Astrocyte (in vitro differentiated cells and primary cell): ENCODE results near the gene KRT6C.
"Not testable (repeated sequence)": the region's sequence is repeated elsewhere in the genome, so short reads cannot be mapped to it uniquely, and the experiment has no call there.

Experiments
- CTCF ChIP-seq: IDR thresholded peaks from 2 replicates; pipeline ENCODE4 v1.5.1; 2011; ENCODE audit warnings: low read depth, mild to moderate bottlenecking, inconsistent platforms, low read length, moderate library complexity; ENCODE audit not compliant: insufficient read depth
- EZH2 ChIP-seq: IDR thresholded peaks from 2 replicates; pipeline ENCODE4 v1.6.1; 2012; ENCODE audit warnings: mild to moderate bottlenecking, low read length, inconsistent platforms; ENCODE audit not compliant: insufficient read depth

DNA sequence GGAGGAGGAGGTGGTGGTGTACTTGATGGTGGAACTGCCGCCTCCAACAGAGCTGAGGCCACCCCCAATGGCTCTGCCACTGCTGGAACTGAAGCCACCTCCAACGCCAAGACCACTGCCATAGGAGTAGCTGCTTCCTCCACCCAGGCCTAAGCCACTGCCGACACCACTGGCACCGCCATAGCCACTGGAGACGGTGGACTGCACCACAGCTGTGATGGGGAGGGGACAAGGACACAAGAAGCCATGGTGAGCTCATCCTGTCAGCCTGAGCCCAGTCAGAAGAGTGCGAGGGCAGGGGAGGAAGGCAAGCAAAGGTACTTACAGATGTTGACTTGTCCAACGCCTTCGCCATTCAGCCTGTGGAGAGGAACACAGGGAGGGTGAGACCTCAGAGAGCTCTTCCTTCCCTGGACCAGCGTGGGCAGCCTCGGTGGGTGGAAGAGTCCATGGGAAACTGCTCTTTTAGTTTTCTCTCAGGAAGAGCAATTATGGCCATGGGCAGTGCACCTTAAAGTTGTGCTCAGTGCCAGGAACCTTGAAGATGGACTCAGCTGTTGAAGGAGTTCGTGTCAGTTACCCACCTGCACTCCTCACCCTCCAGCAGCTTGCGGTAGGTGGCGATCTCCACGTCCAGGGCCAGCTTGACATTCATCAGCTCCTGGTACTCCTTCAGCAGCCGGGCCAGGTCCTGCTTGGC lies 14.3 kb upstream of the KRT6C start:
- TF ChIP-seq CTCF, EZH2: not testable (repeated sequence)
